ENCODE data around the gene DIPK1C.

DIPK1C gene

DNA sequence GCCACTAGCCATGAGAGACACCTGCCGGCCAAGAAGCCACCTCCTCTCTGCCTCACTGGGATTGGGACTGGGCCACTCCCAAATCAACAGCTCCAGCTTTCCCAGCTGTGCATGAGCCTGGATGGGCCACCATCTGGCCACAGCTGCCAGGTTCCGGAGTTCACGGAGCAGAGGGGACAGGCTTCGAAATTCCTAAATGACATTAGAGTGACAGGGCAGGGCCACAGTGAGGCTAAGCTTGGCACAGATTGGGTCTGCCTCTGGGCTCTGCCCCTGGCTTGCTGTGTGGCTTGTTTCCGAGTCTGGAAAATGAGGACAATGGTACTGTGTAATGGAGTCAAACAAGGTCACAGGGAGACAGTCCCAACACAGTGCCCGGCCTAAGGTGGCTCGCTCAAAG, 6.5 kb downstream of the DIPK1C start:
- no peak for DNase-seq

DNA sequence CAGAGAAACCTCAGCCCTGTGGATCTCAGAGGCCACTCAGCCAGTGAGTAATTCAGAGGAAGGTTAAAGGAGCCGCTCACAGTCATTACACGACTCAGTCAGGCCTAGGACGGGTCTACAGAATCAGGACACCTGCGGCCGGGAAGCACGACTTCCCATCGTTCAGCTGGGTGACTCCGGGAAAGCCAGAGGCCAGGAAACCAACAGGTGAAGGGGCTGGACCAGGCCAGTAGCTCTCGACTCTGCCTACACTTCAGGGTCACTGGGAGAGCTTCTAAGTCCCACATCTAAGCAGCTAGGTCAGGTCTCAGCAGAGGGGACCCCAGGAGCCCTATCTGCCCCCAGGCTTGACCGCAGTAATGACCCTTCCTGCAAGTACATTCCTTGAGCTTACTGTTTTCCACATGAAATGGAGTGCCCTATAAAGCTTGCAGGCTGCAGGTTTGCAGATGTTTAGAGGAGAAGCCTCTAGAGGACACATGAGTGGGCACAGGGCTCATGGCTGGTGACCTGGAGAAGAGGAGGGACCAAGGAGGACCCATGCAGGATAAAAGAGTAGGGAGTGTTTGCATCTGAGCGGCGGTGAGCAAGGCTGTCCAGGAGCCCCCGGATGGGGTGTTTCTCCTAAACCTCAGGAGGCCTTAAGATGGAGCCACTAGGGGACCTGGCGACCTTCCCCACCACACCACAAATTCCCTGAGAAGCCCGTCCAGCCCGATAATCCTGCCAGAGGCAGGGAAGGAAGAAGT, 9.5 kb downstream of the DIPK1C start:
- DNase-seq, result no peak

DNA sequence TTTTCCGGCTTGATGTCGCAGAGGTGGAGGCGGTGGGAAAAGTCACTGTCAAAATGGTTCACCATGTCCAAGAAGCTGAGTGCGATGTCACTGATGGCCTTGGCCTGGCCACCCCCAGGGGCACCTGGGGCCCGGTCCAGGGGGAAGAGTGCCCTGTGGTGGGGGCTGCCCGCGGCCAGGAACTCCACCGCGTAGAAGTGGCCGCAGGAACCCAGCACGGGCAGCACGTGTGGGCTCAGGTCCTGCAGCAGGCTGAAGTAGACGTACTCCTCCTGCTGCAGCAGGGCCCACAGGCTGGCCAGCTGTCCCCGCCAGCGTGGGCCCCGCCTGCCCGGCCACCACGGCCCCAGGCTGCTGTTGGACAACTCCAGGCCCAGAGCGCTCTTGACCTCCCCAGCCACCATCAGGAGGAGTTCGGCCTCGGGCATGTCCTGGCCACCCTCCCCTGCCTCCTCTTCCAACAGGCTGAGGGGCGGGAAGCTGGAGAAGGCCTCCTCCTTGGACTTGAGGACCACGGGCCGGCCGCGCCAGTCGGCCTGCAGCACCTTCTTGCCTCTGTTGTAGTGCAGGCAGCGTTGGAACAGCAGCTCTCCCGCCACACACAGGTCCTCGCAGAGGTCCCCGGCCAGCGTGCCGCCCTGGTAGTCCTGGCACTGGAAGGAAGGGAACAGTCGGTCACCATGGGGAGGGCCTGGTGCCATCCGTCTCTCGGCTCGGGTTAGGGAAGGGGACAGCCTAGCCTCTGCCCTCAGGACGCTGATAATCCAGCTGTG, 10.3 kb downstream of the DIPK1C start:
- DNase-seq, result no peak

DNA sequence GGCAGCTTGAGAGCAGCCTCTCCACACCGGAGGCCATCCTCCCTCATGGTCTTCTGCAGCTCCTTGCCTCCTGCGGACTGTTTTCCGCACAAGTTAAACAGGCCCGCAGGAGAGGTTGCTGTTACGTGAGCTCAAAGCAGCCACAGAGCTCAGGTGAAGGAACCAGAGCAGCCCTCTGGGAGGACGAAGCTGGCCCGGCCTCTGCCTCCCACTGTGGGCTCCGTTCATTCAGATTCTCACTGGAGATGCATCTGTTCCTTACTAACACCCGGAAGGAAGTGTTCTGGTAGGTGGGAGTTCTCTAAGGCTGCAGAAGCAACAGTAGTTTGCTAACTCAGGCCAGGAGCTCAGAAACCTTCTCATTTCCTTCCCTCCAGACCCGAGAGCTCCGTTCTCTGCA, 10.9 kb downstream of the DIPK1C start:
- DNase-seq, result no peak

DNA sequence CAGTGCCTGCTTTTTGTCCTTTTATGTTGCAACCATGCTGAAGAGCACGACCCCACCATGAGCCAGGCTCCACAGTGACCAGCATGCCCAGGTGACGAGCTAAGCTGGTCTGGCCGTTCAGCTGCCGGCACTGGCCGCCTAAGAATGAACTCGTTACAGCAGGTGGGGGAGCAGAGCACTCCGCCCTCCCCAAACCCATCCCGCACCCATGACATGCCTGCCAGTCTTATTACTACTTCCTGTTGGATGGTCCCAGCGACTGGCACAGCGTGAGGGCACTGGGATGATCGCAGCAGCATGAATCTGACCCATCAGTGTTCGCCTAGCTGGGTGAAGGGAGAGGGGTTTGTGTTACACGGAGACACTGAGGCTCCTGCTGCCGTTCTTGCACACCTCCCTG, 11.5 kb downstream of the DIPK1C start:
- no peak for DNase-seq

DNA sequence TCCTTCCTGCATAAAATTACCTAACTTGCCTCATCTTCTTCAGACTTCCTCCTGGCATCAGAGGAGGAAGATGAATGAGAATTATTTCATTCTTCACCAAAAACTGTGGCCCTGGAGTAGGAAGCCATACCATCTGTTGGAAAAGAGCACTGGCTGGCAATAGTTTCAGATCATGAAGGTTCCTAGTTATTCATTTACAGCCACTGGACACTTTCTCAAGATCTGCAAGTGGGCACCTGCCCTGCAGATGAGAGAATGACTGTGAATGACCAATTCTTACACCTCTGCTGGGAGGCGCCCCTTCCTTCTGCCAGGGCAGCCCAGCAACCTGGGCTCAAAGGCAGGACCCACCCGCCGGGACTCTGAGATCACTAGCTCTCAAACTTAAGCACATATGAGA, 13.0 kb downstream of the DIPK1C start:
- DNase-seq, result no peak

DNA sequence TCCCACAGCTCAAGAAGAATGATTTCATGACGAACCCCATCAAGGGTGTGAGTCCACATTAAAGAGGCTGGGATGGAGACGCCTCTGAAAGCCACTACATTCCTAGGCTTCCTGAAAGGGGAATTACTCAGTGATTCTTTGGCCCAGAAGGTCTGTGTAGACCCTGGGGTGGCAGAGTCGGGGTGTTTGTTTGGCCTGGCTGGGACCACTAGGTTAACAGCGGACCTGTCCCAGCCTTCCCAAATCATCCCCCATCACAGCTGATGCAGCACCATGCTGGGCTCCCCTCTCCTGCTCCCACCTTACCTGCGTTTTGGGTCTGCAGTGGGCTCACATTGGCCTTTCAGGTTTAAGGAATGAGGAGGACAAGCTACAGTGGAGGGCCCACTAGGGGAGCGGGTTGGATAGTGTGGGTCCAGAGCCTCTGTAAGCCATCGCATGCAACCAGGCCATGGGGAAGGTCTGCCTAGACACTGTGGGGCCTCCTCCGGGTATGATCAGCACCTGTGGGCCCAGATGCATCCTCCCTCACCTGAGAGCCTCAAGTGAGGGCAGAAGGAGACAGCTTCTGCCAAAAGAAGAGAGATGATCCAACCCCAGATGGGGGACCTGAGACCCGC, 16.2 kb downstream of the DIPK1C start:
- DNase-seq, result no peak

DNA sequence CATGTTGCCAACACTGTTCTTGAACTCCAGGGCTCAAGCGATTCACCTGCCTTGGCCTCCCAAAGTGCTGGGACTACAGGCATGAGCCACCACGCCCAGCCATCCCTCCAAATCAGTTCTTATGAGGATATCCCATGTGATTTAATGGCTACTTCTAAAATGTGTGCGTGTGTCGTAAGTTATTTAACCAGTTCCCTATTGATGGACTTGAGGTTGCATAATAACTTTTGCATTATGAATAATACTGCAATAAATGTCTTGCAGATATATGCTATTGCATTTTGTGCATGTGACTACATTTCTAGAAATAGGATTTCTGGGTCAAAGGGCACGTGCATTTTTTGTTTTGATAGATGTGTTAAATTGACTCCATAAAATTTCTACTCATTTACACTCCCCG, 19.0 kb downstream of the DIPK1C start:
- no peak for DNase-seq

DNA sequence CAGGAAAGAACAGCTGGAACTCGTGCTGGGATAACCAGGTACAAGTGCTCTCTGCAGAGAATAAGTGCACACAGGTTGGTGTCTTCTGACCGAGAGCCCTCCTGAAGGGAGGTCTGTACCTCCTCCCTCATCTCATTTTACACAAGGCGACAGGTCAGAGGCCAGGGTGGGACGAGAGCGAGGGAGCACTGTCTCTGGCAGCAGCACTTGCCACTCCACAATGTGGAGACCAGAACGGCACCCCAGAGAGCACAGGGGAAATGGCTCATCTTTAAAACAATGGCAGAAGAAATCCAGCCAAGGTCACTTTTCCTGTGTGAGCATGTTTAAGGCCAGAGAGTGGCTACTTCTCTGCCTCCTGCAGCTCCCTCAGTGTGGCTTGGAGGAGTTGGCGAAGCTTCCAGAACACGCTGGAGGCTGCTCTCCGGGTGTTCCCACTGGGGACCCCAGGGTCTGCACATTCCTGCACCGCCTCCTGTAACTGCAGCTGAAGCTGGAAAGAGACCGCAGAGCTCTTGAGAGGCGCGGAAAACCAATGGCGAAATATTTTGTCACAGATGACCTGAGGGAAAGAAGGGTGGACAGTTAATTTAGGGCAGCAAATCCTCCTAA, 20.8 kb downstream of the DIPK1C start:
- no peak for DNase-seq

DNA sequence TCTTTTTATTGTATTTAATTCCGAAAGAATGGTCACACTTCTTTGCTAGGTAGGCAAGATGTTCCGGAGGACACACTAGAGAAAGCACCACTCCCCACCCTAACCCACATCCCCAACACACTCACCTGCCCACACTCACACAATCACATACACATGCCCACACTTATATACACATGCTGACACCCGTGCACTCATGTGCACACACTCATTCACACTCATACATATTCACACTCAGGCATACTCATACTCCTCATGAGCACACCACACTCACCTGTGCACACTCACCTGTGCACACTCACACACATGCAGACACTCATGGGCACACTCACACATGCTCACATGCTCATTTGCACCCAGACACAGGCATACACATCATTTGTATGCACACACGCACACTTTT, 21.4 kb downstream of the DIPK1C start:
- DNase-seq, result no peak

DNA sequence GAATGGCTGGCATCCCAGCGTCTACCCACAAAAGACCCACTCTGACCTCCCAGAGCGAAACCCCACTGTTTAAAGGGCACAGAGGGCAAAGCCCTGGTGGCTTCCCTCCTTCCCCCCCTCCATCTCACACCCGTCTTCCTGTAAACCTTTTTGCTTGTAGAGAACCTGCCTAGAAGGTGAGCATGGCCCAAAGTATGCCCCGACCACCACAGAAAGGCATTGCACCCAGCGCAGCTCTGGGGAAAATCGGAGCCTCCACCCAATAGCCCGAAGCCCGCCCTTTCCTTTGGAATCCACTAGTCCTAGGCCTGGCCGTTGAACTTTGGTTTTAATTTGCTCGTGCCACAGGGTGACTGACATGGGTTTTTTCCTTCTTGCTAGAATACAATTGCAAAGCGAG, 22.6 kb downstream of the DIPK1C start:
- no peak for DNase-seq

DNA sequence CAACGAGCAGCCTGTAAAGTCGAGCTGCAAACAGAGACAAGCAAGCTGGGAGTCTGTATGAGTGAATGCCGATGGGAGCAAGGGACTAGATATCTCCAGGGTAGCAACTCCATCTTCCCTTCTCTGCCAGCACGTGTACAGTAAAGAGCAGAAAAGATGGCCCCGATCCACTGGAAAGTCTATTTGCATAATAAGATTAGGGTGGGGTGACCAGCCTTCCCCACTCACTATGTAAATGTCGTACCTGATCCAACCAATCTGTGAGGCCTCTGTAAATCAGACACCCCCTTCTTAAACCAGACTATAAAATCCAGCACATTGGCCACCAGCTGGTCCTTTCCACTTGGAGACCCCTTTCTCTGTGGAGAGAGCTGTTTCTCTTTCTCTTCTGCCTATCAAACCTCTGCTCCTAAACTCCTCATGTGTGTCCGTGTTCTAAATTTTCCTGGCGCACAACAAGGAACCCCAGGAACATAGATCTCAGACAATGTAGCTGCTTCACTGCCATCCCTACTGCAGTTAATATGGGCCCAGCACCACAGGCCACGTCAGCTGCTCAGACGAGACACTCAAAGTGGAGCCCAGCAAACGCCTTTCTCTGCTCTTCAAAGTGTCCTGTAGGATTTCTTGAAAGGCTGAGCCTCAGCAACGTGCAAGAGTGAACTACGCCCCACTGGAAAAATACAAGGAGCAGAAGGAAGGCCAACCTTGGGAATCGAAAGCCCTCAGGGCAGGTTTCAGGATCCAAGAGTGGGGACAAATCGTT, 26.1 kb downstream of the DIPK1C start:
- DNase-seq, result no peak

DNA sequence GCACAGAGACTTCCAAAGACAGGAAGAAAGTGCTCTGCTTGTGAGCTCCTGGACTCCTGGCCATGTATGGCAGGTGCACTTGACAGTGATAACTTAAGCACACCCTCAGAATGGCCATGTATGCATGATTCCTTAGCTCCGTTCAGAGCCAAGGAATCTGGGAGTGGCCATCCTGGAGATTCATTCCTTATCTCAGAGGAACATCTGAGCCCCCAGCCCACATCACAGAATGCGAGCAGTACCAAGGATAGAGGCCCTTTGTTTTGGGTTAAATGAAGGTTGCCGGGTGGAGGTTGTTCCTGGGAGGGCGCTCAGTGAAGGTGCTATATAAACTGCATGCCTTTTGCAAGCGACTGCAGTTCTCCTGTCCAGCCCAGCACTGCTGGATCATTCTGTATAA, 26.9 kb downstream of the DIPK1C start:
- no peak for DNase-seq

DNA sequence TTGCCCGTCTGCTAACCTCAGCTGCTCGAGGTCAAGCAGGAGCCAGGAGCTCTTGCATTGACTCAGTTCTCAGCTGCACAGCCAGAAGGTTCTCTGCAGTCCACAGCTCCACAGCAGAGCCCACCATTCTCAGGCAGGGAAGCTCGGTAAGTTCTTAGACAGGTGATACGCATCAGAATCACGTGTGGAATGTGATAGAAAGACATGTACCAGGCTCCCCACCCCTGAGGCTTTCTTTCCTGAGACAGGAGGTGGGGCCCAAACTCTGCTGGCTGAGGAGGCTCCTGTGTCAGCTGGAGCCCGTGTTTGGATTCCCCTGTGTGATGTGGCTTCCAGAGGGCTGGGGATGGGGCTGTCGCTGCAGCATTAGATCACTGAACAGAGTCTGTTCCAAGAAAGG, 28.0 kb downstream of the DIPK1C start:
- DNase-seq, result no peak

DNA sequence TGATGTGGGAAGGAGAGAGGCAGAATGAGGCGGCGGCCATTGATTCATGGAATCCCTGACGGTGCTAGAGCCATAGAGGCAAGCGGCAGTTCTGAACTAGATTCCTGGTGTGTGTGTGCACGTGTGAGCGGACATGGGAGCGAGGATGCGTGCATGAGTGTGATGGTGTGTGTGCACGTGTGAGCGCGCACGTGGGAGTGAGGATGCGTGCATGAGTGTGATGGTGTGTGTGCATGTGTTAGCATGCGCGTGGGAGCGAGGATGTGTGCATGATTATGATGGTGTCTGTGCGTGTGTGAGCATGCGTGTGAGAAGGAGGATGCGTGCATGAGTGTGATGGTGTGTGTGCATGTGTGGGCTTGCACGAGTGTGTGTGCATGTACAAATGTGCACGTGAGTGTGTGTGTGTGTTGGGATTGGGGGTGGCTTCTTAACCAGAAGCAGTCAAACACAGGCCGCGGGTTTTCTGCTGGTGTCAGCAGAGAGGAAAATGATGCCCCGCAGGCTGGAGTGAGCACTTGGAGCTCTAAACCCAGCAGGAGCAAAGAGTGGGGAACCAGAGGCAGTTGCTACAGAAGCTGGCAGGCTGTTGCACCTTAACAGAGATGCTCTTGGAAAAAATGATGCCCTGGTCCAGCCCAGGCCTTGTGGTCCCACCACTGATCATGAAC, 29.5 kb downstream of the DIPK1C start:
- no peak for DNase-seq

DNA sequence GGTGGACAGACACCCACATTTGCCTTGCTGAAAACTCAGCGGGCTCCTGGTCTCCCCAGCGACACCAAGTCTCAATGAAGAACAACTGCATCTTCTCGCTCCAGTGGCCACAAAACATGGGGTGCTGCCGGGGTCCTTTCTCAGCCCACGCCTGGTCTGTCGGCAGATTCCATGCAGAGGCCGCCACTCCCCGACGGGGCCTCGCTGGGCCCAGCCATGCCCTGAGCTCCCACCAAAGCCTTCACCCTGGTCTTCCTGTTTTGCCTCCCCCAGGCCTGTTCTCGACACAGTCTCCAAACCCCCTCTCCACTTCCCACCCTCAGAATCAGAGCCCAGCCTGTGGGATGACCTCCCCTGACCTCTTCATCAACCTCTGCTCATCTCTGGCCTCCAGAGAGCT, 31.2 kb downstream of the DIPK1C start:
- no peak for DNase-seq

DNA sequence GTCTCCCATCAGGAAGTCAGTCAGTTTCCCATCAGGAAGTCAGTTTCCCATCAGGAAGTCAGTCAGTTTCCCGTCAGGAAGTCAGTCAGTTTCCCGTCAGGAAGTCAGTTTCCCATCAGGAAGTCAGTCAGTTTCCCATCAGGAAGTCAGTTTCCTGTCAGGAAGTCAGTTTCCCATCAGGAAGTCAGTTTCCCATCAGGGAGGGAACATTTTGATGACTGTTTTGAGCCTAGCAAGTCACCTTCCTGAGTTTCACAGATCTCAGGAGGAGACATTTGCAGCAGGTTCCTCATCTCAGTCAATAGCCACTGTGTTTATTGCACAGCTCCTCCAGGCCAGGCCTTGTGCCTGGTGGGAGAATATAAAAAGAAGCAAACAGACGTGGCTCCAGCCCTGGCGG, 31.9 kb downstream of the DIPK1C start:
- DNase-seq, result no peak

DNA sequence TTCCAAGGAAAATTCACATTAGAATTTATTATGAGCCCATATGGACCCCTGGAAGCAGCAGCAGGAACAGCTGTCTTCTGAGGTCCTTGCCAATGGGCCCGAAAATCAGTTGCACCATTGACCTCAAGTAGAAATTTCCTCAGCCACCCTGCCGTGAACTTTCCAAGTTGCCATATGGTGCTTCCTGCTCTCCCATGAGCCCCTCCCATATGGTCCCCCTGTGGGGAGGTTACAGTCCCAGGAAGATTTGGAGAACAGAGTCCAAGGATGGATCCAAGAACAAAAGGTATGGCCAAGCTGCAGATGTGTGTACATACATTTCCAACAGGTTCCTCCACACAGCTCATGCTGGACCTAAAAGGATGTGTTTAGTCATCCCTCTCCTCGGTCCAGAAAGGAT, 34.6 kb downstream of the DIPK1C start:
- DNase-seq, result no peak

DNA sequence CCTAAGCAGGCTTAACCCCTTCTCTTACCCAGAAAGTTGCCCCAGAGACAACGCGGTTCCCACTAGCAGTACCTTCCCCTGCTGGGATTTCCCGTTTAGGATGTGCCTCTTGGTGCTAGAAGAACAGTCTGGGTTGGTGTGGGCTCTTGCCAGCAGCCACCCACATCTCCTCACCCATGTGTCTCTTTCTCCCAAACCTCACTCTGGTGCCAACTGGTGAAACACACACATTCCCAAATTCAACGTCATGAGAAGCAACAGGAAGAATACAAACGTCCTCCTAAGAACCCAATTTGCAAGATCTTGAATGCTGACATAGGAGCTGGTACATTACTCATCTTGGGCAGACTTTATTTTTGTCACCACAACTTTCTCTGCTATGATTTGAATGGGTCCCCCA, 36.2 kb downstream of the DIPK1C start:
- DNase-seq, result no peak

DNA sequence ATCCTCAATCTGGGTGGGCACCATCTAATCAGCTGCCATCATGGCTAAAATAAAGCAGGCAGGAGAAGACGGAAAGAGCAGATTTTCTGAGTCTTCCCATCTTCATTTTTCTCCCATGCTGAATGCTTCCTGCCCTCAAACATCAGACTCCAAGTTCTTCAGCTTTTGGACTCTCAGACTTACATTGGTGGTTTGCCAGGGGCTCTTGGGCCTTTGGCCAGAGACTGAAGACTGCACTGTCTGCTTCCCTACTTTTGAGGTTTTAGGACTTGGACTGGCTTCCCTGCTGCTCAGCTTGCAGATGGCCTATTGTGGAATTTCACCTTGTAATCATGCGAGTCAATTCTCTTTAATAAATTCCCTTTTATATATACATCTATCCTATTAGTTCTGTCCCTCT, 36.6 kb downstream of the DIPK1C start:
- DNase-seq, result no peak

DNA sequence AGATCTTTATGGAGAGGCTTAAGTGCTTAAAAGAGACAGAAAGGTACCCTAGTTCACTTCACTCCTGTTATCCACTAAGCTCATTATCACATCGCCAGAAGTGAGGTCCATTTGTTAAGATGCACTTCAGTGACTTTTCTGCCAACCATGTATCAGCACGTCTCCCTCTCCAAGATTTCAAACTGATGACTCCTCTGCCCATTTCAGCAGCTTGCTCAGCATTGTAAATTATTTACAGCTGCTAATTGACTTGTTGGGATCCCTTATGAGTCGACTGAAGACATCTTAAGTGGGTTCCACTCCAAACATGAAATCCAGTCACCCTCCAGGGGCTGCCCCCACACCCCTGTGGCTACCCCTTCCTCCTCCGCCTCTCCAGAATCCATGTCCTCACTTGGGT, 37.3 kb downstream of the DIPK1C start:
- DNase-seq, result no peak

DNA sequence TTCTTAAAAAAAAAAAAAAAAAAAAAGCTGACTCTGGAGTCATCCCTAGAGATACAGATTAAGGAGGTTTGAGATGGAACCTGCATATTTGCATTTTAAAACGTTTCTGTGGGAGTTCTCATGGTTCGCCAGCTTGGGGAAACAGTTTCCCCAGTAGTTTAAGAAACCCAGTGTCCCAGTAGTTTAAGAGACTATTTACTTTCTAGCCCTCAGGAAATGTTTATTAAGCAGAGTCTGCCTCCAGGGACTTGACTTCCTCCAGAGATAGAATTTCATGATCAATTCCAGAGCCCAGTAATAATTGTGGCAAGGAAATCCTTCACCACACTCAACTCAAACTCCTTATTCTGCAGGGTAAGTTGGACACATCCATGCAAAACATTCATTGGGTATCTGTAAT, 39.1 kb downstream of the DIPK1C start:
- DNase-seq, result no peak

DNA sequence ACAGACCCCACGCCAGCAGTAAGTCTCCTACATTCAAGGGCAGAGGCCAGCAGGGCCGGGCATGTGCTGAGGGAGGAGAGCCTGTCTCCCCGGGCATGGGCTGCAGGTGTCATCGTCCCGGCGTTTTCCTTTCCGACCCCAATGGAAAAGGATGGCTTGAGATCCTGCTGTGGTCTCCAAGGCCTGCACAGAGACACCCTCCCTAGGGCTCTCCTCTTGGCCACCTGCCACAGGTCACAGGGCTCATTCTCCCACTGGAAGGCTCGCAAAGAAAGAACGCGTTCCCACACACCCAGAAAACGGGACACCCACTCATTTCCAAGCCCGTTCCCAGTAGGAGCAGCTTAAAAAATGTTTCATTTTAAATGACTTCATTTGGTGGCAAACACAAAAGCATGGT, 41.0 kb downstream of the DIPK1C start:
- DNase-seq, result no peak
